NCI-H2171 treated with DMSO at 0.1 percent for 48 hours (cell line): ENCODE measurements around the gene INO80B.
"Not testable (repeated sequence)": the region's sequence is repeated elsewhere in the genome, so short reads cannot be mapped to it uniquely, and the experiment has no call there.

Experiments used
- DNase-seq: peaks from one replicate; lab custom pipeline; 2025; lab: John Stamatoyannopoulos, UW

Gene INO80B

DNA sequence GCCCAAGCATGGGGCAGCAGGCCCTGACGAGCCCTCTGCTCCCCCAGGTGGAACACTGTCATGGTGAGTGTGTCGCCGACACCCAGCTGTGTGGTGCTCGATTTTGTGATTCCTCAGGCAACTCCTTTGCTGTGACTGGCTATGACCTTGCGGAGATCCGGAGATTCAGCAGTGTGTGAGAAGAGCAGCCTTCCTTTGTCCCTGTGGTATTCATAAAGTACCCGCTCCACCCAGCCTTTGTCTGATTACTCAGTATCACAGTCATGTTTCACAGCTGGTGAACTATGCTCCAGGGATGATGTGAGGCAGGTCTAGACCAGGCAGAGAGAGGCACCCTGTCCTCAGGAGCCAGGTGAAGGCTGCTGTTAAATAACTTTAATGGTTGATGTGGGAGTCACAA lies 29.4 kb upstream of the INO80B start:
- DNase-seq = no peak

DNA sequence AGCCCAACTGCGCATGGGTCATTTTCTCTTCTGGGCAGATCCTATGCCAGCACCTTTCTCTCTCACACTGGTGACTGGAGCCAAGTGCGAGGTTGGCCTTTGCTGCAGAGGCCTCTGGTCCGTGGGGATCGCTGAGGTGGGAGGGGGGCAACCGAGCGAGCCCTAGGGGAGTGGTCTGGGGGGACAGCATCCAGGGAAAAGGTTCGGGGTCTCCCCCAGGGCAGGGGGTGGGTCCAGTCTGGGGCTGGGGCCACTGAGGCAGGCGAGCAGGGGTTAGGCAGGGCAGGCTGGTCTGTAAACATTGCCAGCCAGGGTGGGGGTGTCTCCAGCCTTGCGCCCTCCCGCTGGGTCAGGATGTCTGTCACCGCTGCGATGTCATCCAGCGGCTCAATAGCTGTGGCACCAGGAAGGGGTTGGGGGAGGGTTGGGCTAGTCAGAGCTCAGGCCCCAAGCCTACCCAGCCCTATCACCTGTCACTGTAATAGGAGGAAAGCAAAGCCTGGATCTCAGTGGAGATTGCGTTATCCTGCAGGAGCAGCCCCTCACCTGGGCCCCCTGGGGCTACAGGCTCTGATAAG lies 28.6 kb upstream of the INO80B start:
- no peak for DNase-seq

DNA sequence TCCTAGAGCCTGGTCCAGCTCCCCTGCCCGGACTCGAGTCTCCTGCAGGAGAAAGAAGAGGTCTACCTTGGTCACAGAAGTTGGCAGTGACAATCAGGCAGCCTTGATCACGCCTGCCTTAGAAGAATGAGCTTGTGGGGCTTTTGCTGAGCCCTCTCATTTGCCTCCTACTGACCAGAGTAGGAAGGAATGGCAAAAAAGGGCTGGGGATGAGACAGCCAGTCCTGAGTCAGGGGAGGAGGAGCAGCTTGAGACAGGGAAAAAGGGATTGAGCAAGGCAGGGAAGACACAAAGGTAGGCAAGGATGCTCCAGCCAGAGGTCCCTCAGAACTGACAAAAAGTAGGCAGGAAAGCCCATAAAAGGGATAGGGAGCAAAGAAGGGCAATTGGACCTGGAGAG lies 27.3 kb upstream of the INO80B start:
- no peak for DNase-seq

DNA sequence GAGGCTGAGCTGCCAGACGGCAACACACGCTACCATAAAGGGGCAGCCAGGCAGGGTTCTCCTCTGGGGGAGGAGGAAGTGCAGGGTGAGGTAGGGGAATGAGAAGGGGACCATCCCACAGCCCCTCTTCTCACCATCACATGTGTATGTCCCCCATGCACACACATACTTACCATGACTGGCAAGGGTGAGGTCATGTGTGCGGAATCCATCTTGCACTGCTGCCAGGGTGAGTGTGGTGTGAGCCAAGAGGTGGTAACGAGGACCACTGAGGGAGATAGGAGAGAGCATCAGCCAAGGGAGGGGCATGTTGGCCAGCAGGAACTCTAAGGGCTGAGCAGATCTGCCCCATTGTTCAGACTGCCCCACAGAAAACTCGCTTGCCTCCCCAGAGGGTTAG lies 26.2 kb upstream of the INO80B start:
- DNase-seq = no peak

DNA sequence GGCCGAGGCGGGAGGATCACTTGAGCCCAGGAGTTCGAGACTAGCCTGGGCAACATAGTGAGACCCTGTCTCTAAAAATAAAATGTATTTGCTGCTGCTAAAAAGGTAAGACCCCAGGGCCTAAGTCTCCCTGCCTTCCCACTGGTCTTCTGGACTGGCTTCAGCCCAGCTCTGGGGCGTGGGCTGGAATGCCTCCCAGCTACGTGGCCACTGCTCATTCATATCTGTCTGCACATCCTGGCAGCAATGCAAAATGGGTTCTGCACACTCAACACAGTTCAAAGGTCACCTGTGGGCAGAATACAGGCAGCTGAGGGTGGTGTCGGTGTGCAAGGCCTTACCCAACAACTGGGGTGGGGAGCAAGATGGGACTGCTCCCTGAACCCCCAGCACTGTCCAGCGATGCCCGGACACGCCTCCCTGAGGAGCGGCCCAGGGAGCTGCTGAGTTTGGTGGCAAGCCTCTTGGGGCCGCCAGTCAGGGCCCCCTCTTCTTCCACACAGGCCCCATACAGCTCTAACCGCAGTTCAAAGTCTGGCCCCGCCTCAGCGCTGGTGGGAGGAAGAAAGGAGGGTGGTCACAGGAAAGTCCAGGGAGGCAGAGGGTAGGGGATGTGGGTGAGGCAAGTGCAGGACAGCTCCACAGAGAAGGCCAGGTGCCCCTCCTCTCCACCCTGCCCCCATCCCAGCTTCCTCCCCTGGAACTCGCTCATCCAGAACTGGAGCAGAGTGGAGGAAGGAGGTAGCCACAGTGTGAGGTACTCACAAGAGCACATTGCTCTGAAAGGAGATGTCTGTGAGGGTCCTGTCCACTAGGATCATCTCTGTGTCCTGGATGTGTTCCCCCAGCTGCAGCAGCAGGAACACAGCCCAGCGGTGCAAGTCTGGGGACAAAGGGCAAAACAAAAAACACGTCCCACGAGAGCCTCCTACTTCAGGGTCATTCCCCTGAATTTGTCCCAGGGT lies 25.1 kb upstream of the INO80B start:
- DNase-seq = no peak

DNA sequence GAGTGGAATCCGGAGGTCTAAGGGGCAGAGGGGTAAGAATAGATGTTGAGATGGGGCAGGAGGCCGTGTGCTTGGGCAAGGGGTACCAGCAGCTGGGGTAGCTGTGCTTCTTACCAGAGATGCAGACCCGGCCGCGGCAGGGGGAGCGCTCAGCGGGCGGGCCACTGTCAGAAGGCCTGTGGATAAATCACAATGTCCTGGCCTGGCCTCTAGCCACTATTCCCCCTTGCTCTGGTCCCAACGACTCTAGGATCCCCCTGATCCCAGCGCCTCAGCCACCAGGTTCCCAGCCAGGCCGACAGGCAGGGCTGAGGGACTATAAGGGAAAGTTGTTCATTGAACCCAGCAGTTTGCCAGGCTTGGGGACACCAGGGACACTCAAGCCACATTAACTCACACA lies 24.4 kb upstream of the INO80B start:
- no peak for DNase-seq

DNA sequence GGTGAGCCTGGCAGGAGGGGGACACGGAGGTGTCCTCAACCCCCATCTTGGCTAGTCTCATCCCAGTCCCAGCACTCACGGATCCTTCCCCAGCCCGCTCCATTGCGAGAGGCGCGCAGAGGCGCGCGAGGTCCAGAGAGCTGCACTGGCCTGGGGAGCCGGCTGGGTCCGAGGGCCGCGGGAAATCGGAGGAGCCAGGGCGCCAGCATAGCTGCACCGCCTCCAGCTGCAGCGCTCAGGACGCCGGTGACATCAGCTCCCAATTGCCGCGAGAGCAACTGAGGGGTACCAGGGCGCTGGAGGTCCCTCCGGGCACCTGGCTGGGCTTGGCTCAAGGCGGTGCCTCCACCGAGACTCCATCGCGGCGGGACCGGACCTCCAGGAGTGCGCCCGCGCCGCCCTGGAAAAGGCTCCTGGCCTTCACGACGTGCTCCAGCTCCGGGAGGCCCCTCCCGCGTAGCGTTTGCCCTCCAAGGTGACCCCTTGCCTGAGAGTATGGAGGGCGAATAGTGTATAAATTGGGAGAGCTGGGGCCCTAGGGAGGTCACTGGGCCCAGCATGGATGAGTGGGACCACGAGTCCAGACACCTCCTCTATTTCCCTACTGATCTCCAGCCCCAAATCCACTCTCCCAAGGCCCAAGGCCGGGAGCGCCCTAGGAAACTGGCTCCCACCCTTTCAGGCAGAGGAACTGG lies 18.6 kb upstream of the INO80B start:
- no peak for DNase-seq

DNA sequence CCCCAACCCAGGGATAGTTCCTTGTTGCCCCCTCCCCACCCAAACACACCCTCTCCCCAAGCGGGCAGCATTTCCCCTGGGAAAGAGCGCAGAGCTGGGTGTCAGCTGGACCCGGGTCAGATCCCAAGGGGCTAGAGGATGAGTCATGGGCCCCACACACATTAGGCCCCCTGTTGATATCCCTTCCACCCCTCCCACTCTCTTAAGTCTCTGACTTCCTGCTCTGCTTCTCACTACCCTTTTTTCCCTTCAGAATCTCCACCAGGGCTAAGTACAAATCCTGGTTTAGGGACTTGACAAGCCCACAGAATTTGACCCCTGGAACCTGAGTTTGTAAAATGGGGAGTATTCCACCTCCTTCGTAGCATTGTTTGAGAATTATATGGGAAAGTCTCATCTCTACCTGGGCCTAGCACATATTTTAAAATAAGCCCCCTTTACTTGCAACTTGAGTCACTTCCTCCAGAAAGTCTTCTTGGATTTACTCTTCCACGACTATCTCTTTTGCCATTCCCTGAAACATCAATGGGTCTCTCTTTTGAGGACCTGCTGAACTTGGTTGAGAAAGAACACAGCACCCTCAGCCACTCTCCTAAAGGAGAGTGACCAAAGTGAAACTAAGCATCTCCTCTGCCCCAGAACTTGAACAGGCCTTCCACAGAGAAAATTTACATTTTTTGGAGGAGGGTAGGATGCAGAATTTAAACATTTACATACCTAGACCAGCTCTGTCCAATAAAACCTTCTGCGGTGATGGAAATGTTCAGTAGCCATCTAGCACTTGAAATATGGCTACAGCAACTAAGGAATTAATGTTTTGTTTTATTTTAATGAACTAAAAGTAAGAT lies 17.8 kb upstream of the INO80B start:
- DNase-seq = no peak

DNA sequence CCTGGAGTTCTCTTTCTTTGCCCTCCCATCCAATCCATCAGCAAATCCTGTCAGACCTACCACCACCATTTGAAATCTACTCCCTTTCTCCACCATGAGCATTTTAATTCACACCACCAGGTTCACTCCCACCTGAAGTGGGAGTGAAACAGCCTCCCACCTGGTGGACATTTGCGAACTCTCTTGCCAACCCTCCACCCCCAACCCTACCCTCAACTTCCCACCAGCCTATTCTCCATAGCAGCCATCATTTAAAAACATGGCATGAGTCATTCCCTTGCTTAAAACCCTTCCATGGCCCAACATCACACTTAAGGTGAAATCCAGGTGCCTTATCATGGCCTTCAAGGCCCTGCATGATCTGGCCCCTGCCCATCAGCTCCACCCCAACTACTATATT lies 16.6 kb upstream of the INO80B start:
- no peak for DNase-seq

DNA sequence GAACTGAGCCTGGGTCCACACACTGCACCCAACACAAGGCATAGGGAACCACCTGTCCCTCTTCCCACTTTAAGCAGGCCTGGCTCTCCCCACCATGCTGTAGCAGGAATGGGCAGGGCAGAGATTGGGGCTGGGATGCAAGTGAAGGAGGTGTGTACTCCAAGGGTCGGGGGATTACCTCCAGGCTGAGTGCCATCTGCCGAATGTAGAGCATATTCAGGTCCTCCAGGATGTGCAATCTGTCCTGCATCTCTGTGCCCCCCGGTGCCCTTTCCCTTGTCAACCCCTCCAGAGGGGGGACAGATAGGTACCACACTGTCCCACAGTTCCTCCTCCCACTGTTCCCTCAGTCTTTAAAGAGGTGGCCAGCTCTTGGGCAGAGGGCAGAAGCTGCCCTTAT lies 15.5 kb upstream of the INO80B start:
- no peak for DNase-seq

DNA sequence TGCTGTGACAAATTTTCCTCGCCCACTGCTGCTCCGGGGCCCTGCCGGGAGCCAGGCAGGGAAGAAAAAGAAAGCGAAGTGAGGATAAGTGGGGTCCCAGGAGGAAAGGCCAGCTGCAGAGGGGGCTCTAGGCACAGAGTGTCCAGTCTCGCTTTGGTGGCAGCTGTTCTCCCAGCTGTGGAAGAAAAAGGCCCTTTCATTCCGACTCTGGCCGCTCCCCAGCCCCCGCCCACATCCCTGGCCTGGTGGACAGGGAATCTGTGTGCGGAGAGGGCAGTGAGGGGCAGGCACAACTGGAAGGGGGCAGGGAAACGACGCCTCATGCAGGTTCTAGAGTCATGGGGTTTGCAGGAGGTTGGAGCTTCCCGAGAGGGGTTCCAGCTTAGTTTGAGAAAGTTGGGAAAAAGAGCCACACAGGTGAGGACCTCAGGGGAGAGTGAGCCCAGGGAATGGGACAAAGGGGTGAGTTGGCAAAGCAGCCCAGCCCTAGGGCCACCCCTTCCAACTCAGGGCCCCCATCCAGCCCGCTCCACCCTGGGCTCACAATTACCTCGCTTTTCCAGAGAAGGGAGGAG lies 15.0 kb upstream of the INO80B start:
- DNase-seq = no peak

DNA sequence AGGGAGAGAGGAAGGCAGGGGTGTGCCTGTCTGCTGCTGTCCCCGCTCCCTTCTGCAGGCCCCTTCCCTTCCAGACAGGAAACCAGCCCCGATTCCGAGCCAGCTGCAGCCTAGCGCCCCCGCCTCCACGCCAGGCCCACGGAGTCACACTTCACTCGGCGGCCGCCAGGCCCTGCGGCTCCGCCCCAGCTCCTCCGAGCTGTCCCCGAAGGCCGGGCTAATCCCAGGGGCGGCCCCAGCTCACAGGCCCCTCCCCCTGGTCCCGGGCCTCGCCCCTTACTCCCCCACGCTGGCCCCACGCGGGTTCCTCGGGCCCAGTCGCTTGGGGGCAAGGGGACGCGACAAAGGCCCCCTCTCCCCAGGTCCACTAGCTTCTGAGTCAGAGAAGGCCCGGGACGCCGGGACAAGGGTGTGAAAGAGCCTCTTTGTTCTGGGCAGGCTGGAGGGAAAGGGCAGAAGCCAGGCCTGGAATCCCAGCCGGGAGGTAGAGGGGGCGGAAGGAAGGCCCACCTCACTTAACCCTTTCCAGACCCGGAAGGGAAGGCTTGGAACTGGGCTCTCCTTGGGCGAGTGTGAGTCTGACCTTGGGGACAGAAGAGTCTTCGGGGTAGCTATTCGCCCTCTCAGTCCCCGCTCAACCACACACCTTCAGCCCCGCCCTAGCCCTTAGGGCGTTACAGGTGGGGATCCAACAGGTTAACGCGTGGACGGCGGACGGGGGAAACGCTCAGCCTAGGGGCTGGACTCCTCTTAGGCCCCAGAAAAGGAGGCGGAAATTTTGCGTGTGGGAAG lies 14.3 kb upstream of the INO80B start:
- peak; percentile 82 for DNase-seq

DNA sequence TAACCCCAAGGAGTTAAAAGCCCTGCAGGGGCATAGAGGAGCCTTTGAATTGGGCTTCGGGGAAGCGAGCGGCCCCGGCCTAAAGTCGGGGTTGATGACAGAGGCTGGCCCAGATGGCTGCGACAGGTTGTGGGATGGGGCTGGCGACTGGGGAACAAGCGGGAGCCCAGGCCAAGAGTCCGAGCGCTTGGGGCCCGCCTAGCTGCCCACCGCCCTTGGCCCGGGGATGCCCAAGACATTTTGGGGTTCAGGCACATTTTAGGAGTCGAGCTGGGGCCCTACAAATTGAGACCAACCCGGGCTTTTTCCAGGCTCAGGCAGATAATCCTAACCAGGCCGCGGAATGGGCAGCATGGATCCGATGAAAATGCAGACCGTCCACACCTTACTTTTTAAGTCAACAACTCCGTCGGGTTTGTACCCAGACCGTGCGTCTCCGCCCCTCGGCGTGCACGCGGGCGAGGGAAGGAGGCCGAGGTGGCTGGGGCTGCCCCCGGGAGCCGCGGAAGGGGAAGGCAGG lies 13.7 kb upstream of the INO80B start:
- DNase-seq = no peak

DNA sequence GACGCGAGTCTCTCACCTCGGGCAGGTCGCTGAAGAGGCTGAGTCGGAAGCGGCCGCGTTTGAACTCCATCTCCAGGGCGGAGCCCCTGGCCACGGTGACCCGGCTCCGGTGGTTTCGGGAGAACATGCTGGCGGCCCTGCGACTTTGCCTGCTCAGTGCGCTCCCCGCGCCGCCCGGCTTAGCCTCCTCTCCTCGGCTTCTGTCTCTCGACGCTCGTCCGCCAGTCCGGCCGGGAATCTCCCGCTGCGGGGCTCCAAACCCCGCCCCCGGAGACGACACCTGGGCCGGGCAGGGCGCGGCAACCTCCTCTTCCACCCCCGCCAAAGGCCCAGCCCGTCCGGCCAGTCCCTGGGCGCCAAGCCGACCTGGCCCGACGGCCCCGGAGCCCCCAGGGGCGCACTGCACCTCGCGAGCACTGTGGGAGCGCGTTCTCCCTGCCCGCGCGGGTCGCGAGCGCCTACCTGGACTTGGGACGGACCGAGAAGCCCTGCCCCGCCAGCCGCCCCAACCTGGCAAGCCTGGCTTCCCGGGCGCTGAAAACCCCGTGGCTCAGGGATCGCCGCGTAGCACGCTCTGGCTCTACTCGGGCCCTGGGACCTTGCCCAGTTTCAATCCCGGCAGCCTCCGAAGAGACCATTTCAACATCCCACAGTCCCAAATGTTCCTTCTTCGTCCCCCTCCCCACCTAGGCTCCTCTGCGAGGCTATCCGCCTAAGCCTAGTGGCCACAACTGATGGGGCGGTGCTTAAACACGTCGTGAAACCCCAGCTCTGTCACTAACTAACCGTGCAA lies 13.0 kb upstream of the INO80B start, which contains the start of gene RTKN:
Gene RTKN (minus strand): TSS at position 248 of the 793 bp plus-strand sequence. CDS start 121 bp downstream, at position 127.
- DNase-seq = peak; percentile 27

DNA sequence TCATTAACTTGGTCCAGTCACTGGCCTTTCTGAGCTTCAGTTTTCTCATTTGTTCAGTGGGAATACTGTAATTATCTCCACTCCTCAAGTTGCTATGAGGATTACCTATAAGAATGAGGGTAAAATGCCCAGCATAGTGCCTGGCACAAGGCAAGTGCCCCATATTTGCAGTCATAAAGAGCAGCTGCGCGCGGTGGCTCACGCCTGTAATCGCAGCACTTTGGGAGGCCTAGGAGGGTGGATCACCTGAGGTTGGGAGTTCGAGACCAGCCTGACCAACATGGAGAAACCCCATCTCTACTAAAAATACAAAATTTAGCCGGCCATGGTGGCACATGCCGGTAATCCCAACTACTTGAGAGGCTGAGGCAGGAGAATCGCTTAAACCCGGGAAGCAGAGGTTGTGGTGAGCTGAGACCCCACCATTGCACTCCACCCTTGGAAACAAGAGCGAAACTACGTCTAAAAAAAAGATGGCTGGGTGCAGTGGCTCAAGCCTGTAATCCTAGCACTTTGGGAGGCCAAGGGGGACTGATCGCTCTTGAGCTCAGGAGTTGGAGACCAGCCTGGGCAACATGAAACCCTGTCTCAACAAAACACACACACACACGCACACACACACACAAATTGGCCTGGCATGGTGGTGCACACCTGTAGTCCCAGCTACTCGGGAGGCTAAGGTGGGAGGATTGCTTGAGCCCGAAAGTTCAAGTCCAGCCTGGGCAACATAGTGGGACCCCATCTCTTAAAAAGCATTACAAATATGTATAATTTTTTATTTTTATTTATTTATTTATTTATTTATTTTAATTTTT lies 12.2 kb upstream of the INO80B start:
- not testable (repeated sequence) for DNase-seq

DNA sequence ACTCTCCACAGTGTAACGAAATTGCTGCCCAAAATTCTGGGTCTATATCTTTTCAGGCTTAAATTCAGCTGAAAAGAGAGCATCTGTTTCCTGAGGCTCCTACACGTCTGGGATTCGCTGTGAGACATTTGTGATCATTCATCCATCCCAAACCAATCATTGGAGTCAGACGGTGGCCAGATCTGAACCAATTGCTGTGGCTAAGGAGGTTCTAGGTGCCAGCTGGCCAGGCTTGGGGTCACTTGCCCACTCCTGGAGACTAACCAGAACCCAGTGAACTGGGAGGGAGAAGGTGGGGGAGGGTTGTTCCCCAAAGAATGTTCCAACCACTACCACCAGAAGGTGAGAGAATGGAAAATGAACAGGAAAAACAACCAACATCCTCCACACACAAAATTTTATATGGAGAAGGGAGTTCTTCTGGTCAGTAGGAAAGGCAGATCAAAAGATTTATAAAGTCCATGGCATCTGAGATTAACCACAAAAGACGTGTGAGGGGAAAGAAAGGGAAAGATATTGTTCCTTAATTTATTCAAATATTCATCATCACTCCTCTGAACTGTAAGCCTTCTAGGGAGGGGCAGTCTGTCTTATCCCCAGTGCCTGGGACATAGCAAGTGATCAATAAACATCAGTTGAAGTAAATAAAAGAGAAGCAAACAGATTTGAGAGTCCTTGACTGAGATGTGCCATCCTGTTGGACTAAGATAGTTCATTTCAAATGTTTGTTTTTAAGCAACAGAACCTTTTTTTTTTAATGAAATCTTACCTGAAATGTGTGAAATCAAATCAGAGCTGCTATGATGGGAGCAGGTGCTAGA lies 10.2 kb upstream of the INO80B start:
- peak; percentile 24 for DNase-seq

DNA sequence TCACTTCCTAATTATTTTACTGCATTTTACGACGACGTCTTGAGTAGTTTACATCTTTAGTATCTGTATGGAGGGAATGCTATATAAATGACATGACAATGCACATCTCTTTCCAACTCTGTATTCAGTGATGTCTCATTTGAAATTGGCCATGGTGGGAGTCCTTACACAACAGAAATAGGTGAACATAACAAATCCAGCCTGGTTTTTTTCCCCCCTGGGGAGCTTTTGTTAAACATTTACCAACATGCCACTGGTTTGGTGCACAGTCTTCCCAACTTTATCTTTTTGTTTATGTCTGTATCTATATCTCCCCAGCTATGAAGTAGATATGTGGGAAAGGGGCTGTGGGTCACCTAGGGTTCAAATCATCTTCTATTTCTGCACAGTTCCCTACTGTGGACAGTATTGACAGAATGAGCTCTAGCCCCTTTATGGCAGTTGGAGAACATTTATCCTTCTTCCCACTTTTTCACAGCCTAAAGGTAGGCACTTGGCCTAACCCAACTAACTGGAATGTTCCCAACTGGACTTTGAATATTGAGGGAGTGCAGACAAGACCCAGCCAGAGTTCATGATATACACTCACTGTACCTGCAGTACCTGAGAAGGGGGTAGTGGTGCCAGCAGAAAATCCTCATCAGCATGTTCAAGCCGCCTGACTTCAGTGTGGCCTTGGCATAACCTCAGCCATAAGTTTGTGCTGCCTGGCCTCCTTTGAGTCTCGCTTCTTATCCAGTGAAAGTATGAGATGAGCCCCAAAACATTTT lies 7.5 kb upstream of the INO80B start:
- no peak for DNase-seq
